BJ (cell line): ENCODE measurements around the gene SPIN2B. TPM values are rescaled to one million over a fixed set of nuclear protein-coding genes. Genes with fewer than 3 reads are reported as not detected.
"Not testable (repeated sequence)": the region's sequence is repeated elsewhere in the genome, so short reads cannot be mapped to it uniquely, and the experiment has no call there.

Source experiments
- CTCF ChIA-PET: fragments of 350-600 bp; formaldehyde crosslinking; extraction: SDS; loops from one replicate; lab custom pipeline; 2021; ENCODE audit warnings: antibody characterized with exemption, inconsistent platforms; lab: Yijun Ruan, JAX
- POLR2A ChIA-PET: fragments of 300-600 bp; sonication (Branson Sonifier 250); formaldehyde crosslinking; extraction: SDS; loops from one replicate; lab custom pipeline; 2021; ENCODE audit warnings: antibody characterized with exemption; lab: Charles Lee
- DNase-seq: peaks from one replicate; pipeline ENCODE4 v3.0.0-alpha.2; 2011; ENCODE audit warnings: low read depth
- H3K27me3 ChIP-seq: 2 replicates; pipeline ENCODE4 v1.6.0; 2011; ENCODE audit warnings: low read length; ENCODE audit not compliant: control insufficient read depth, insufficient read depth
- H3K36me3 ChIP-seq: 2 replicates; pipeline ENCODE4 v1.5.1; 2011; ENCODE audit warnings: low read length; ENCODE audit not compliant: control insufficient read depth, insufficient read depth
- H3K4me3 ChIP-seq: 2 replicates; pipeline ENCODE4 v1.5.1; 2011; ENCODE audit warnings: low read depth, mild to moderate bottlenecking, control low read depth, low read length
- polyA plus RNA-seq: library from polyadenylated mRNA; depleted of rRNA; stranded (reverse); fragments of >200 nt; gene quantifications from 2 replicates; pipeline ENCODE4 v1.2.3, GENCODE V29; 2011
- TF ChIP-seq, protein P1 (sequence below): IDR thresholded peaks from 2 replicates; pipeline ENCODE4 v1.5.1; 2011; ENCODE audit warnings: low read depth, mild to moderate bottlenecking, control low read depth, inconsistent platforms, low read length, moderate library complexity; ENCODE audit not compliant: insufficient read depth

SPIN2B gene
- polyA plus RNA-seq, 1 experiment: 5.8 TPM

DNA sequence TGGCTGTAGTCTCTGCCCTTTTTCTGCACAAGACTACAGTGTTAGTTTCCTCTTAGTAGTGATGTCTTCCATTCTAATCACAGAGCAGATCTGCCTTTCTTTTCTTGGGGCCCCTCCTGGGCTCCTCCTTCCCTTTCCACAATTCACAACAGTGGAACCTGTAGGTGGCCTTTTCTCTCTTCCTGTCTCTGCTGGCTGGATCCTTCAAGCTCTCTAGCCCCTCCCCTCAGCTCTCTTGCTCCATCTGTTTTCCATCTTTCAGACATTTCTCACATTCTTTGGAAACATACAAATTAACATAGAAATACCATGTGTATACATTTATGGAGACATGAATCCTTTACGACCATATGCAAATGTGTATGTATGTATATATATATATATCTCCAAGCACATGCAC, 16.2 kb upstream of the SPIN2B start:
- Histone ChIP-seq H3K27me3 (no peaks in the 10 kb centered on the region), H3K4me3 (peak overlapping the region; percentile 36), H3K36me3 (no peaks in the 10 kb centered on the region)
- DNase-seq: no peak
- POLR2A ChIA-PET: no interaction called here
- CTCF ChIA-PET: no interaction called here
- TF ChIP-seq, protein P1, sequence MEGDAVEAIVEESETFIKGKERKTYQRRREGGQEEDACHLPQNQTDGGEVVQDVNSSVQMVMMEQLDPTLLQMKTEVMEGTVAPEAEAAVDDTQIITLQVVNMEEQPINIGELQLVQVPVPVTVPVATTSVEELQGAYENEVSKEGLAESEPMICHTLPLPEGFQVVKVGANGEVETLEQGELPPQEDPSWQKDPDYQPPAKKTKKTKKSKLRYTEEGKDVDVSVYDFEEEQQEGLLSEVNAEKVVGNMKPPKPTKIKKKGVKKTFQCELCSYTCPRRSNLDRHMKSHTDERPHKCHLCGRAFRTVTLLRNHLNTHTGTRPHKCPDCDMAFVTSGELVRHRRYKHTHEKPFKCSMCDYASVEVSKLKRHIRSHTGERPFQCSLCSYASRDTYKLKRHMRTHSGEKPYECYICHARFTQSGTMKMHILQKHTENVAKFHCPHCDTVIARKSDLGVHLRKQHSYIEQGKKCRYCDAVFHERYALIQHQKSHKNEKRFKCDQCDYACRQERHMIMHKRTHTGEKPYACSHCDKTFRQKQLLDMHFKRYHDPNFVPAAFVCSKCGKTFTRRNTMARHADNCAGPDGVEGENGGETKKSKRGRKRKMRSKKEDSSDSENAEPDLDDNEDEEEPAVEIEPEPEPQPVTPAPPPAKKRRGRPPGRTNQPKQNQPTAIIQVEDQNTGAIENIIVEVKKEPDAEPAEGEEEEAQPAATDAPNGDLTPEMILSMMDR: no peak

DNA sequence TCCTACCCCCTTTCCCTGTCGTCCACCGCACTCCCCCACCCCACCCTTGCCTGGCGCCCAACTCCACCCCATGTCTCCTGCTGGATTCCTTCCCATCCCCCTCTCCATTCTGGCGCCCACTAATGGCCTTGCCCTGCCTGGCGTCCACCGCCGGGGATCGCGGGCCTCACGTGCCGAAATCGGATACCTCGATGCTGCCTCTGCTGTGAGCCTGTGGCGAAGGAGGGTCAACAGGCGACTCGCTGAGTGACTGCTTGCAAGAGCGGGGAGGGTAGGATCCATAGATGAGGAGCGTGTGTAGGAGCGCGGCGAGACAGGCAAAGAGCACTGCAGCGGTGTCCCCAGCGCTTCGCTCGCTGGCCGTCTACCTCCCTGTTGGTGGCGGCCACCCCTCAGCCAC, 15.7 kb upstream of the SPIN2B start, which contains the start of gene SPIN2A:
SPIN2A (minus strand) TSS at position 325 of the 400 bp plus-strand sequence. CDS start 800 bp downstream, outside the sequence.
- H3K4me3 ChIP-seq: peak within 1 kb of the TSS; percentile 36
- CTCF ChIA-PET, POLR2A ChIA-PET, H3K27me3 ChIP-seq, H3K36me3 ChIP-seq, DNase-seq: not testable (repeated sequence)
- TF ChIP-seq, protein P1: peak; percentile 21; the same call in 1 of the 2 replicates

DNA sequence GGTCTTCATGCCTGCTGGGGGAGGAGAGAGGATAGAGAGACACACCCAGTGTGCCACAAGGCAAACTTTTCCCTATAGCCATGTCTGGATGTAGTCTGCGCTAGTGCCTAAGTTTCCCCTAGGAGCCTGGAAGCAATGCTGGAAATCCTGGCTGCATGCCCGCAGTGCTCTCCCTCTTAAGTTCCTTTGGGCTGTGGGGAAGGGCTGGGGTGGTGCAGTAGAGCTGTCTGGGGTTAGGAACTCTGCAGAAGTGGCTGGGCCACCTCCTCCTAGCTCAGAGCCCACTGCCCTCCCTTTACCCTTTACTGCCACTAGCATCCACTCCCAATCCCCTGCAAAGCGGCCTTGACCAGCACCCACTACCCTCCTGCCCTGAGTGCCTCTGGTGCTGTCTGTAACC, 15.2 kb upstream of the SPIN2B start:
- peak overlapping the region; percentile 36 for H3K4me3 ChIP-seq
- CTCF ChIA-PET, H3K27me3 ChIP-seq, DNase-seq, POLR2A ChIA-PET, H3K36me3 ChIP-seq: not testable (repeated sequence)

DNA sequence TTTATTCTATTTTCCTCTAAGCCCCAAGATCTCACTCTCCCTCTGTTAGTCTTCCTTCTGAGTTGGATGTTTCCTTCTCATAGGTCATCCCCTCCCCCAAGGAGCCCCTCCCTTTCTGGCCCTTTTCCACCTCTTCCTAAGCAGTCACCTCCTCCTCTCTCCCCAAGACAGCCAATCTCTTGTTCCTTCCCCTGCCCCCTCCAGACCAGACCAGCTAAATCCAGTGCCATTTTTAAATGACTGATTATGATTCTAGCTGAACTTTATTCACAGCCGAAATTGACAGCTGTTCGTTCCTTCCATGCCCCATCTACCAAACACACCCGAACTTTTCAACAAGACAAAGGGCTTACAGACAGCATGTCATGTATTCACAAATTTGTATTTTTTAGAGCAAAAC, 13.9 kb upstream of the SPIN2B start:
- TF ChIP-seq, protein P1: no peak
- POLR2A ChIA-PET: no interaction called here
- H3K36me3 ChIP-seq: no peaks in the 10 kb centered on the region
- no peak for DNase-seq
- H3K27me3 ChIP-seq: no peaks in the 10 kb centered on the region
- H3K4me3 ChIP-seq: no peak overlapping the region
- CTCF ChIA-PET: no interaction called here

DNA sequence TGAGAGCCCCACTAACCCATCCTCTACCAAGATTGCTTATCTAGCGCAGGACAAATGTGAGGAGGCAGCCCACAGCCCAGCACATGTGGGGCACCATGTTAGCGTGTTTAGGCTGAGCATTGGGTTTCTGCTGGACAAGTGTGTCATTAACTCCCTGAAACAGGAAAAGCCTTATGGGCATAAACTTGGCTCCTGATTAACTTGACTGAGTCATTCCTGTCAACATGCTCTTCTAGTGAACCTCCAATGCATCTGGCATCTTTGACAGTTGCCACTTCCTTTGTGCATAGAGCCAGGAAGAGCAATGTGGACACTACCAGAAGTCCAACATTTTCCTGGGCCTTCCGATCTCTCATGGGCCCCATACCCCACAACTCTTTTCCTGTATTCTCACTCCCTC, 13.4 kb upstream of the SPIN2B start:
- no peaks in the 10 kb centered on the region for H3K36me3 ChIP-seq
- no peak overlapping the region for H3K4me3 ChIP-seq
- POLR2A ChIA-PET: no interaction called here
- CTCF ChIA-PET: no interaction called here
- TF ChIP-seq, protein P1: no peak
- H3K27me3 ChIP-seq: no peaks in the 10 kb centered on the region
- DNase-seq: no peak

DNA sequence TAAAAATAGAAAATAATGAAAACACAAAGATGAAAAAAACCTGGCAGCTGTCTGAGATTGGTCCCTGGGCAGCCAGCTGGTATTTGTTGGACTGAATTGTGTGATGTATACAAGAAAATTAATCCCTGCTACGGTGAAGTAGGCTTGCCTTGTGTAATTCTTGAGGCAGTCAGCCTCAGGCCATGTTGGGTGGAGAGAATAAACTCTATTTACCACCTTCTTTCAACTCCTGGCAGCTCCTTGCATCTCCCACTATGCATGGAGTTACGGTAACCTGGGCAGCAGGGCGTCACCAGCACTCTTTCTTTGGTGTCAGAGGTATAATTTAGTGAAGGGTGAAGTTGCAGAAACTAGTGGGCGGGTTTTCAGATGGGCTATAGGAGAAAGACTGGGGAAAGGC, 12.4 kb upstream of the SPIN2B start:
- TF ChIP-seq, protein P1: no peak
- POLR2A ChIA-PET: no interaction called here
- Histone ChIP-seq H3K27me3 (no peaks in the 10 kb centered on the region), H3K4me3 (no peak overlapping the region), H3K36me3 (no peaks in the 10 kb centered on the region)
- CTCF ChIA-PET: no interaction called here
- no peak for DNase-seq

DNA sequence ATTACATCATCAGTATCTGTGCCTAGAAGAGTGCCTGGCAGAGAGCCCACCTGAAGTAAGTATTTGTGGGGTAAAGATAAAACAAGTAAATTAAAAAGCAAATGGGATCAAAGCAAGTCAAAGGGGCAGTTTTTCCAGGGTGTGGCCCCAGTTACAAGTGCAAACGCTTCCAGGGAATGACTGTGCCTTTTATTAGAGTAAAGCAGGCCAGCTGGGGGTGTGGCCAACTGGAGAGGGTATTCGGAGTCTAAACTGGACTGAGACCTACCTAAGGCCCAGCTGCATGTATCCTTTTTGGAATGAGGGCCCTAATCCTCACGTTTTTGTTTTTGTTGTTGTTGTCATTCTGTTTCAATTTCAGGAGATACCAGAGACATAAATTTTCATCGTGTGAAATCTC, 11.9 kb upstream of the SPIN2B start:
- POLR2A ChIA-PET: not testable (repeated sequence)

More for the DNA sequence above, 11.9 kb upstream of the SPIN2B start:
- CTCF ChIA-PET, H3K27me3 ChIP-seq, DNase-seq, H3K36me3 ChIP-seq, H3K4me3 ChIP-seq: not testable (repeated sequence)
